ENCODE results near the gene PBOV1. TPM values are rescaled to one million over a fixed set of nuclear protein-coding genes. Genes with fewer than 3 reads are reported as not detected.
A peak's percentile ranks its signal among the peaks of the same experiment; 100 is the strongest.
"Not testable (repeated sequence)": the region's sequence is repeated elsewhere in the genome, so short reads cannot be mapped to it uniquely, and the experiment has no call there.

PBOV1 gene
- total RNA-seq, 2 donors from 2014 or later: not detected

DNA sequence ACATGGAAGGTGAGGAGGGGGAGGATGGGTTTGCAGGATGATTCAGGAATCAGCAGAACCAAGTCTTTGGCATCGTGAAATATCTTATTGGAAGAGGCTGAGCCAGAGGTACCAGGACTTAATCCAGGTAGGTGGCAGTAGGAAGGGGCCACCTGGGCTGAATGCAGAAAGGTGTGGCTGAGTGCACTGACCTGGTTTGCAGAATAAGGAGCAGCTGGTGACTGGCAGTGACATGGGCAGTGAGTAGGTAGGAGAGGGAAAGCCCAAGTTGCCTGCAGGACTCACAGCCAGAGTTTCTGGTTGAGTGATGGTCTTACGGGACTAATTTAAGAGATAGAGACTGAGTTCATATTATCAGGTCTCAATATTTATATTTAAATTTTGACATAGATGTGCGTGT is 1.1 kb upstream of the PBOV1 start:
- Histone ChIP-seq H3K4me1 (no peaks in the 10 kb centered on the region), H3K9ac (ENCODE audit: low read depth in 2 of 2, low read length in 2 of 2) (no peak overlapping the region), H3K4me3 (no peak overlapping the region), H3K9me3 (no peaks in the 10 kb centered on the region), H3K27me3 (no peaks in the 10 kb centered on the region), H3K27ac (peak overlapping the region; percentile 24), H3K36me3 (no peaks in the 10 kb centered on the region)
- intact Hi-C loops (cut with DNase I): no loop called here
- TF ChIP-seq, protein P1, sequence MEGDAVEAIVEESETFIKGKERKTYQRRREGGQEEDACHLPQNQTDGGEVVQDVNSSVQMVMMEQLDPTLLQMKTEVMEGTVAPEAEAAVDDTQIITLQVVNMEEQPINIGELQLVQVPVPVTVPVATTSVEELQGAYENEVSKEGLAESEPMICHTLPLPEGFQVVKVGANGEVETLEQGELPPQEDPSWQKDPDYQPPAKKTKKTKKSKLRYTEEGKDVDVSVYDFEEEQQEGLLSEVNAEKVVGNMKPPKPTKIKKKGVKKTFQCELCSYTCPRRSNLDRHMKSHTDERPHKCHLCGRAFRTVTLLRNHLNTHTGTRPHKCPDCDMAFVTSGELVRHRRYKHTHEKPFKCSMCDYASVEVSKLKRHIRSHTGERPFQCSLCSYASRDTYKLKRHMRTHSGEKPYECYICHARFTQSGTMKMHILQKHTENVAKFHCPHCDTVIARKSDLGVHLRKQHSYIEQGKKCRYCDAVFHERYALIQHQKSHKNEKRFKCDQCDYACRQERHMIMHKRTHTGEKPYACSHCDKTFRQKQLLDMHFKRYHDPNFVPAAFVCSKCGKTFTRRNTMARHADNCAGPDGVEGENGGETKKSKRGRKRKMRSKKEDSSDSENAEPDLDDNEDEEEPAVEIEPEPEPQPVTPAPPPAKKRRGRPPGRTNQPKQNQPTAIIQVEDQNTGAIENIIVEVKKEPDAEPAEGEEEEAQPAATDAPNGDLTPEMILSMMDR (IDR thresholded peaks at IDR 0.05): no peak
- DNase-seq: no peak

- intact Hi-C loops (cut with DNase I): no loop called here
- peak overlapping the region in 1 of 2 donors; percentile 55 for H3K9ac ChIP-seq (ENCODE audit: low read depth in 2 of 2, low read length in 2 of 2)
- no peaks in the 10 kb centered on the region for H3K27me3 ChIP-seq
- no peaks in the 10 kb centered on the region for H3K9me3 ChIP-seq
- TF ChIP-seq, protein P1 (IDR thresholded peaks at IDR 0.05): no peak
- H3K4me3 ChIP-seq: no peak overlapping the region
- H3K4me1 ChIP-seq: no peaks in the 10 kb centered on the region
- H3K27ac ChIP-seq: no peak overlapping the region
- peak; percentile 41 for DNase-seq
- no peaks in the 10 kb centered on the region for H3K36me3 ChIP-seq
These were observed 3.1 kb downstream of the PBOV1 start for GRCh38 chr6:138215093-138215782.

DNA sequence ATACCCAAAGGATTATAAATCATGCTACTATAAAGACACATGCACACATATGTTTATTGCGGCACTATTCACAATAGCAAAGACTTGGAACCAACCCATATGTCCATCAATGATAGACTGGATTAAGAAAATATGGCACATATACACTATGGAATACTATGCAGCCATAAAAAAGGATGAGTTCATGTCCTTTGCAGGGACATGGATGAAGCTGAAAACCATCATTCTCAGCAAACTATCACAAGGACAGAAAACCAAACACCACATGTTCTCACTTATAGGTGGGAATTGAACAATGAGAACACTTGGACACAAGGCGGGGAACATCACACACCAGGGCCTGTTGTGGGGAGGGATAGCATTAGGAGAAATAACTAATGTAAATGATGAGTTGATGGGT is 5.8 kb downstream of the PBOV1 start:
- H3K9me3 ChIP-seq; intact Hi-C loops (cut with DNase I); H3K9ac ChIP-seq (ENCODE audit: low read depth in 2 of 2, low read length in 2 of 2); H3K4me1 ChIP-seq; H3K36me3 ChIP-seq; DNase-seq; H3K27ac ChIP-seq; H3K27me3 ChIP-seq; H3K4me3 ChIP-seq: not testable (repeated sequence)

- Histone ChIP-seq H3K27me3 (no peaks in the 10 kb centered on the region), H3K4me1 (no peaks in the 10 kb centered on the region), H3K4me3 (no peak overlapping the region), H3K36me3 (no peaks in the 10 kb centered on the region), H3K9ac (ENCODE audit: low read depth in 2 of 2, low read length in 2 of 2) (no peak overlapping the region), H3K9me3 (no peaks in the 10 kb centered on the region), H3K27ac (no peak overlapping the region)
- TF ChIP-seq, protein P1 (IDR thresholded peaks at IDR 0.05): no peak
- no peak for DNase-seq
- intact Hi-C loops (cut with DNase I): no loop called here
These were observed 6.7 kb downstream of the PBOV1 start for GRCh38 chr6:138211601-138212000.

GRCh38 chr6:138211048-138211581 is 7.2 kb downstream of the PBOV1 start:
- Histone ChIP-seq H3K36me3 (no peaks in the 10 kb centered on the region), H3K9ac (ENCODE audit: low read depth in 2 of 2, low read length in 2 of 2) (no peak overlapping the region), H3K4me3 (no peak overlapping the region), H3K9me3 (no peaks in the 10 kb centered on the region), H3K27me3 (no peaks in the 10 kb centered on the region), H3K4me1 (no peaks in the 10 kb centered on the region), H3K27ac (no peak overlapping the region)
- no peak for DNase-seq
- TF ChIP-seq, protein P1 (IDR thresholded peaks at IDR 0.05): peak; percentile 19
- intact Hi-C loops (cut with DNase I): no loop called here

GRCh38 chr6:138206862-138207261 is 11.4 kb downstream of the PBOV1 start:
- TF ChIP-seq, protein P1 (IDR thresholded peaks at IDR 0.05): no peak
- Histone ChIP-seq H3K27ac (no peak overlapping the region), H3K9ac (ENCODE audit: low read depth in 2 of 2, low read length in 2 of 2) (no peak overlapping the region), H3K9me3 (no peaks in the 10 kb centered on the region), H3K36me3 (no peaks in the 10 kb centered on the region), H3K4me3 (no peak overlapping the region), H3K4me1 (no peaks in the 10 kb centered on the region), H3K27me3 (no peaks in the 10 kb centered on the region)
- no peak for DNase-seq
- intact Hi-C loops (cut with DNase I): loop anchor here (5.0 kb wide), 1 partner anchor 90 kb away; no protein-coding TSS in a partner anchor
